Activated naive CD4-positive, alpha-beta T cell treated with anti-CD3 and anti-CD28 coated beads, Interleukin-2, amount 10 ng/mL, durations not matched to agents 7 days and 5 days (primary cell): ENCODE measurements around the gene CD34.

ENCODE experiments used
- CTCF ChIA-PET: fragments of 350-600 bp; sonication (Branson Sonifier 250); formaldehyde crosslinking; loops from one replicate; lab custom pipeline; 2021; ENCODE audit warnings: antibody characterized with exemption; lab: Charles Lee
- DNase-seq: peaks from one replicate; pipeline ENCODE4 v3.0.0-alpha.2; 2020
- H3K27ac Mint-ChIP-seq: one replicate; pipeline ENCODE4 v1.8.0; 2021; ENCODE audit warnings: mild to moderate bottlenecking, moderate library complexity, mixed read lengths
- H3K27me3 Mint-ChIP-seq: one replicate; pipeline ENCODE4 v1.8.0; 2021; ENCODE audit warnings: mild to moderate bottlenecking, mixed read lengths
- H3K36me3 Mint-ChIP-seq: one replicate; pipeline ENCODE4 v1.8.0; 2021; ENCODE audit warnings: mixed read lengths
- H3K4me1 Mint-ChIP-seq: one replicate; pipeline ENCODE4 v1.8.0; 2021; ENCODE audit warnings: mixed read lengths
- H3K4me3 Mint-ChIP-seq: one replicate; pipeline ENCODE4 v1.8.0; 2021; ENCODE audit warnings: mild to moderate bottlenecking, moderate library complexity, mixed read lengths
- H3K9me3 Mint-ChIP-seq: one replicate; pipeline ENCODE4 v1.8.0; 2021; ENCODE audit warnings: mixed read lengths

CD34 gene

GRCh38 chr1:207870306-207871031, 40.5 kb downstream of the CD34 start:
- no peak overlapping the region for H3K27ac Mint-ChIP-seq
- H3K9me3 Mint-ChIP-seq, result no peaks in the 10 kb centered on the region
- peaks cover 25% of the 10 kb centered on the region for H3K36me3 Mint-ChIP-seq
- peaks cover 79% of the 10 kb centered on the region for H3K4me1 Mint-ChIP-seq
- H3K4me3 Mint-ChIP-seq, result peak overlapping the region; percentile 83
- CTCF ChIA-PET, result interaction anchor here (1.4 to 12.6 kb wide), 6 partner anchors 9 to 73 kb away, joined by 6 to 237 read pairs (median 11); no protein-coding TSS in a partner anchor
- no peaks in the 10 kb centered on the region for H3K27me3 Mint-ChIP-seq
- DNase-seq, result no peak

- H3K4me1 Mint-ChIP-seq, result peaks cover 82% of the 10 kb centered on the region
- H3K9me3 Mint-ChIP-seq, result no peaks in the 10 kb centered on the region
- DNase-seq, result no peak
- CTCF ChIA-PET, result interaction anchor here (1.2 to 12.6 kb wide), 12 partner anchors 10 to 549 kb away, joined by 3 to 237 read pairs (median 10); partner anchors contain the start of gene CD55
- H3K36me3 Mint-ChIP-seq, result peaks cover 28% of the 10 kb centered on the region
- no peaks in the 10 kb centered on the region for H3K27me3 Mint-ChIP-seq
- H3K27ac Mint-ChIP-seq, result peak overlapping the region; percentile 79
- peak overlapping the region; percentile 83 for H3K4me3 Mint-ChIP-seq
Measured at GRCh38 chr1:207869859-207870258, 41.1 kb downstream of the CD34 start.

- Mint-ChIP-seq H3K4me3 (peak overlapping the region; percentile 95), H3K4me1 (peaks cover 83% of the 10 kb centered on the region), H3K36me3 (peaks cover 32% of the 10 kb centered on the region), H3K27ac (peak overlapping the region; percentile 97), H3K27me3 (no peaks in the 10 kb centered on the region), H3K9me3 (no peaks in the 10 kb centered on the region)
- DNase-seq, result peak; percentile 68
- CTCF ChIA-PET, result interaction anchor here (0.9 to 12.6 kb wide), 19 partner anchors 9 to 548 kb away, joined by 3 to 237 read pairs (median 6); partner anchors contain the start of gene CD55
Measured at GRCh38 chr1:207868774-207869721, 41.9 kb downstream of the CD34 start.

- CTCF ChIA-PET, result interaction anchor here (0.6 to 12.6 kb wide), 19 partner anchors 8 to 95 kb away, joined by 3 to 237 read pairs (median 6); no protein-coding TSS in a partner anchor
- Mint-ChIP-seq H3K27me3 (no peaks in the 10 kb centered on the region), H3K36me3 (peaks cover 37% of the 10 kb centered on the region), H3K4me3 (peak overlapping the region; percentile 95), H3K4me1 (peaks cover 82% of the 10 kb centered on the region), H3K9me3 (no peaks in the 10 kb centered on the region), H3K27ac (peak overlapping the region; percentile 97)
- DNase-seq, result peak; percentile 55
Measured at GRCh38 chr1:207868251-207868773, 42.6 kb downstream of the CD34 start.

GRCh38 chr1:207867136-207868109, 43.5 kb downstream of the CD34 start:
- H3K27ac Mint-ChIP-seq, result peak overlapping the region; percentile 97
- peaks cover 45% of the 10 kb centered on the region for H3K36me3 Mint-ChIP-seq
- no peaks in the 10 kb centered on the region for H3K9me3 Mint-ChIP-seq
- H3K4me3 Mint-ChIP-seq, result peak overlapping the region; percentile 95
- CTCF ChIA-PET, result interaction anchor here (0.6 to 12.6 kb wide), 13 partner anchors 9 to 96 kb away, joined by 3 to 237 read pairs (median 6); no protein-coding TSS in a partner anchor
- peaks cover 82% of the 10 kb centered on the region for H3K4me1 Mint-ChIP-seq
- DNase-seq, result peak; percentile 68
- no peaks in the 10 kb centered on the region for H3K27me3 Mint-ChIP-seq

- Mint-ChIP-seq H3K4me3 (peak overlapping the region; percentile 95), H3K27me3 (no peaks in the 10 kb centered on the region), H3K4me1 (peaks cover 85% of the 10 kb centered on the region), H3K27ac (peak overlapping the region; percentile 97), H3K9me3 (no peaks in the 10 kb centered on the region), H3K36me3 (peaks cover 52% of the 10 kb centered on the region)
- peak; percentile 44 for DNase-seq
- CTCF ChIA-PET, result interaction anchor here (1.3 to 12.6 kb wide), 5 partner anchors 19 to 69 kb away, joined by 4 to 237 read pairs (median 6); no protein-coding TSS in a partner anchor
Measured at GRCh38 chr1:207866471-207867135, 44.3 kb downstream of the CD34 start.

GRCh38 chr1:207863893-207864535, 46.9 kb downstream of the CD34 start:
- CTCF ChIA-PET, result interaction anchor here (0.7 to 4.8 kb wide), 7 partner anchors 9 to 99 kb away, joined by 3 to 32 read pairs (median 6); no protein-coding TSS in a partner anchor
- DNase-seq, result peak; percentile 73
- Mint-ChIP-seq H3K4me3 (peak overlapping the region; percentile 41), H3K36me3 (peaks cover 53% of the 10 kb centered on the region), H3K27ac (peak overlapping the region; percentile 84), H3K4me1 (peaks cover 67% of the 10 kb centered on the region), H3K9me3 (no peaks in the 10 kb centered on the region), H3K27me3 (no peaks in the 10 kb centered on the region)

- peak overlapping the region; percentile 17 for H3K4me3 Mint-ChIP-seq
- no peaks in the 10 kb centered on the region for H3K9me3 Mint-ChIP-seq
- no peak for DNase-seq
- H3K4me1 Mint-ChIP-seq, result peaks cover 65% of the 10 kb centered on the region
- peak overlapping the region; percentile 91 for H3K27ac Mint-ChIP-seq
- H3K27me3 Mint-ChIP-seq, result no peaks in the 10 kb centered on the region
- CTCF ChIA-PET, result interaction anchor here (0.8 to 4.8 kb wide), 11 partner anchors 9 to 101 kb away, joined by 3 to 32 read pairs (median 5); no protein-coding TSS in a partner anchor
- peaks cover 49% of the 10 kb centered on the region for H3K36me3 Mint-ChIP-seq
Measured at GRCh38 chr1:207862241-207862787, 48.6 kb downstream of the CD34 start.

GRCh38 chr1:207861442-207862177, 49.3 kb downstream of the CD34 start:
- no peaks in the 10 kb centered on the region for H3K9me3 Mint-ChIP-seq
- H3K27ac Mint-ChIP-seq, result peak overlapping the region; percentile 91
- no peaks in the 10 kb centered on the region for H3K27me3 Mint-ChIP-seq
- peaks cover 47% of the 10 kb centered on the region for H3K36me3 Mint-ChIP-seq
- CTCF ChIA-PET, result interaction anchor here (0.8 to 4.8 kb wide), 11 partner anchors 10 to 102 kb away, joined by 3 to 32 read pairs (median 5); no protein-coding TSS in a partner anchor
- H3K4me1 Mint-ChIP-seq, result peaks cover 63% of the 10 kb centered on the region
- H3K4me3 Mint-ChIP-seq, result peak overlapping the region; percentile 17
- peak; percentile 69 for DNase-seq

- Mint-ChIP-seq H3K4me3 (no peak overlapping the region), H3K27ac (no peak overlapping the region), H3K36me3 (peaks cover 47% of the 10 kb centered on the region), H3K4me1 (peaks cover 63% of the 10 kb centered on the region), H3K9me3 (no peaks in the 10 kb centered on the region), H3K27me3 (no peaks in the 10 kb centered on the region)
- DNase-seq, result no peak
- CTCF ChIA-PET, result interaction anchor here (1.2 to 2.1 kb wide), 3 partner anchors 9 to 37 kb away, joined by 3 to 7 read pairs (median 3); no protein-coding TSS in a partner anchor
Measured at GRCh38 chr1:207860531-207860930, 50.4 kb downstream of the CD34 start.

- H3K4me1 Mint-ChIP-seq, result peaks cover 57% of the 10 kb centered on the region
- no peaks in the 10 kb centered on the region for H3K27me3 Mint-ChIP-seq
- H3K27ac Mint-ChIP-seq, result no peak overlapping the region
- DNase-seq, result no peak
- peaks cover 47% of the 10 kb centered on the region for H3K36me3 Mint-ChIP-seq
- H3K4me3 Mint-ChIP-seq, result no peak overlapping the region
- CTCF ChIA-PET, result interaction anchor here (1.5 kb wide), 1 partner anchor 10 kb away, joined by 6 read pairs; no protein-coding TSS in a partner anchor
- H3K9me3 Mint-ChIP-seq, result no peaks in the 10 kb centered on the region
Measured at GRCh38 chr1:207858806-207859205, 52.1 kb downstream of the CD34 start.
